Measurements from ENCODE around the gene PLA2G4A.
"Not testable (repeated sequence)": the region's sequence is repeated elsewhere in the genome, so short reads cannot be mapped to it uniquely, and the experiment has no call there.

Gene PLA2G4A

GRCh38 chr1:186921386-186921785, 92.6 kb downstream of the PLA2G4A start:
- DNase-seq (ENCODE audit: low read depth, low spot score), result not testable (repeated sequence)

DNA sequence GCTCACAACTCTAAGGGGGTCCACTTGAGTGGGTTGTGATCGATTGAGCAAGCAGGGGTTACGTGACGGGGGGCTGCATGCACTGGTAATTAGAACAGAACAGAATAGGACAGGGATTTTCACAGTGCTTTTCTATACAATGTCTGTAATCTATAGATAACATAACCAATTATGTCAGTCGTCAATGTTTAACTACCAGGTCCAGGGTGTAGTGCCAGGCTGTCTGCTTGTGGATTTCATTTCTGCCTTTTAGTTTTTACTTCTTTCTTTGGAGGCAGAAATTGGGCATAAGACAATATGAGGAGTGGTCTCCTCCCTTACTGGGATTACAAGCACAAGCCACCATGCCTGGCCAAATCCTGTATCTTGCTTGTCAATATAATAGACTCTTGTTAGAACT, 94.1 kb downstream of the PLA2G4A start:
- not testable (repeated sequence) for DNase-seq (ENCODE audit: low read depth, low spot score)

DNA sequence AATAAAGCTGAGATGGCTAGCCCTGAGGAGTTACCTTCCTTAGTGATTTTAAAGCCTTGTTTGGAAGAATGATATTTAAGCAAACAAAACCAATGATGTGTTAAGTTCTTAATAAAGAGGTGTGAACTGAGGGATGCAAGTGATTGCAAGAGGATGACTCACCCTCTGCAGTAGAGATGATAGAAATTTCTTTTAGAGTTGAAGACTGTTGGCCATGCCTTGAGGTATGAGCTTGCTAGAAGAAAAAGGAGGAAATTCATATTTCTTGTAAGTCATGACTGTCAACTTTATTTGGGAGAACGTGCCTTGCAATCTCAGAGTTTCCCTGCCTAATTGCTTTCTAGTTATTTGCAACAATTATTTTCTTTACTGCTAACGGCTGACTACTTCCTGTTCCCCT, 94.7 kb downstream of the PLA2G4A start:
- no peak for DNase-seq (ENCODE audit: low read depth, low spot score)

DNA sequence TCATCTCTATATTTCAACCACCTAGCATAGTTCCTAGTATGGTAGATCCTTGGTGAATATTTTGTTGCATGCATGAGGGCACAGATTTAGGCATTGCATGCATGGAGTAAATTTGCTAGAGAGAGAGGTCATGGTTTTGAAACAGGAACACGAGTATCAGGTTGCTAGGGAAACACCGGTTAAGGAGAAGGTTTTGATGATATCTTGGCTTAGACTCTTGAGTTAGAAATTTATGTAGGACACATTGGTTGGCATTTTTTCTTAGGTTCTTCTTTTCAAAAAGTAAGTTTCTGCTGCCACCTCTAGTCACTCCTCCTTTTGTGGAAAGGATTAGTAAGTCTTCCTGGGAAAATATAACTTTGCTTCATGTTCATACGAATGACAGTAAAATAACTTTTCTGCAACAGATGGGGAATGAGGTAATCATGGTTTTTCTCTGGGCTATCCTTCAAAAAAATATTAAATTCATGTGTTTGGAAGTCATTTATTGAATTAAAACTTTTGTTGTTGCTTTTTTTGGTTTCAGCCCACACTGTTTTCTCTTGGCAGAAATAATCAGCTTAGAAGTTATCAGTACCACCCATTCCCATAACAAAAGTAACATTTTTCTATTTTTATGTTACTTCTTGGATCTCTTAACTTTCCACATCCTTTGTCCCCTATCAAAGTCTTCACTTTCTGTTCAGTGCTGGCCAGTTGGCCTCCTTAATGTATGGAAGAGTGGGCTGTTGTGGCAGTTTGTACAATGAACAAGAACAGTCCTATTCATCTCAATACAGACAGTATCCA, 97.3 kb downstream of the PLA2G4A start:
- DNase-seq (ENCODE audit: low read depth, low spot score), result no peak

DNA sequence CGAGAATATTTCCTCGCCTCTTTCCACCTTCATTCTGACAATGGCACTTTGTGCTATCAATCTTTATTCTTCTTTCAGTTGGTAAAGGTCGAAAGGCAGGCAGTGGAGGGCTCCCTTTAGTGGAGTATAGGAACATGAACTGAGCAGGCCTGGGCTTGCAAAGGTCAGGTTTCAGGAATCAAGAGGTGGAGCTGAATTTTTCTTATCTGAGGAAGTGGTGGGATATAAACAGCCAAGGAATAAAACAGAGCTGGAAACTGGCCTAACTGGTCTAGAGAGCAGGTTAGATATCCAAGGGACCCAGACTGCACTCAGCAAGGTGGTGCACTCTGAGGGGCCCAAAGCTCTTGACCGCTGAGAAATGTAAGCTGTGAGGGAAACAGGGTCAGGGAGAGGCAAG, 99.1 kb downstream of the PLA2G4A start:
- DNase-seq (ENCODE audit: low read depth, low spot score), result no peak

DNA sequence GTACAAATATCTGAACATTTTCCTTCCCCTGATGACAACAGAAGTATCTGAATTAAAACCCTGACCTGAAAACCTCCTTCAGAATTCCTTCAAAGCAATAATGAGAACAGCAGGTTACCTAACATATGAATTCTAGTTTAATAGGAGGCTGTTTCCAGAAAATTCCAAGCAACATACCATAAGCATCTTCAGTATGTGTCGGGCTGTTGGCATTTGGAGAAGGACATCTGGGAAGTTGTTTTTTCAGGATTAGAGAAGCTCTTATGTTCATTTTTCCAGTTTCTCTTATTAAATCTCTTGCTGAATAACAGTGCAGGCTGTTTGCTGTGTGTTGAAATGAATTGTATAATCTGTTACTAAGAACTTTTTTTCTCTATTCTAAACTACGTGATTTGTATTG, 101.5 kb downstream of the PLA2G4A start:
- no peak for DNase-seq (ENCODE audit: low read depth, low spot score)

GRCh38 chr1:186937016-186937670, 108.4 kb downstream of the PLA2G4A start:
- no peak for DNase-seq (ENCODE audit: low read depth, low spot score)

DNA sequence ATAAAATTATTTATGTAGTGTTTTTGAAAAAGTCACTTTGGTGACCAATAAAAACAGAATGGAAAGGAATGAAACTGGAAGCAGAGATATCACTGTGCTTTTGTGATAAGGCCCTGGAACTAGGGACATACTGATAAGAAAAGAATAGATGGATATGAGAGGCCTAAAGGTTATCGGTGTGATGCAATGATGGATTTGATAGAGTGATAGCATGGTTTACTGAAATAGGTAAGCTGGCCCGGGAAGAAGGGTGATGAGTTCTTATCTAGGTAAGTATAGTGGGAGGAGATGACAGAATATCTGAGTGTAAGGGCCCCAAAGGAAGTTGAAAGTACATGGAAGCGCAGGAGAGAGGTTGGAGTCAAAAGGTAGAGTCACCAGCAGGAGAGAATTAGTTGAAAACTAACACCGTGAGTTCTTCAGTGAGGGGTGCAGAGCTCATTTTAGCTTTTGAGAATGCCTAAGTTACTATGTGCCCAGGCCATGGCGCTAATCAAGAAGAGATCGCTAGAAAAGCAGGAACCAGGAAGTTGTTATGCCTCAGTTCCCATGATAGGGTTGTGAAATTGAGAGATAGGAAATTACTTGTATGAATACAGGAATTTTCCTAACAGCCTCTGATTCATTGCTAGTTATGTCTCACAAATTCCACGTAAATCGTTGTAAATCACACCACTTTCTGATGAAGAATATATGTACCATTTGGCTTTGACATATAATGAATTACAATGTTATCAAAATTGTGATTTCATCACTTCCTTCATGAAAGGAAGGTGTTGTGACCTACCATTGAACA, 115.3 kb downstream of the PLA2G4A start:
- no peak for DNase-seq (ENCODE audit: low read depth, low spot score)

DNA sequence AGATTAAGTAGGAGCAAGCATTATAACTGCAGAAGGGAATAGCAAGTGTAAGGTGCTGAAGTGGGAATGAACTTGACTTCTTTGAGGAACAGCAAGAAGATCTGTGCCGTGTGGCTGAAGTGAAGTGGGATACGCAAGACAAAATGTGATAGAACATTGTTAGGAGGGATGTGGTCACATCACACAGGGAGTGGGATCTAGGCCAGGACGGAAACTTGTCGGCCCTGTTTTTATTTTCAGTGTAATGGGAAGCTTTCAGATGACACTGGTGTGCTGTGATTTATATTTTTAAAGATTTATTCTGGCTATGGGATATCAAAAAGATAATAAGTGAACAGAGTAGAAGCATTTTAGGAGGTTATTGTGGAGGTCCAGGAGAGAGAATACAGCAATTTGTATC, 116.4 kb downstream of the PLA2G4A start:
- DNase-seq (ENCODE audit: low read depth, low spot score), result no peak

GRCh38 chr1:186948535-186948934, 119.8 kb downstream of the PLA2G4A start:
- DNase-seq (ENCODE audit: low read depth, low spot score), result no peak

DNA sequence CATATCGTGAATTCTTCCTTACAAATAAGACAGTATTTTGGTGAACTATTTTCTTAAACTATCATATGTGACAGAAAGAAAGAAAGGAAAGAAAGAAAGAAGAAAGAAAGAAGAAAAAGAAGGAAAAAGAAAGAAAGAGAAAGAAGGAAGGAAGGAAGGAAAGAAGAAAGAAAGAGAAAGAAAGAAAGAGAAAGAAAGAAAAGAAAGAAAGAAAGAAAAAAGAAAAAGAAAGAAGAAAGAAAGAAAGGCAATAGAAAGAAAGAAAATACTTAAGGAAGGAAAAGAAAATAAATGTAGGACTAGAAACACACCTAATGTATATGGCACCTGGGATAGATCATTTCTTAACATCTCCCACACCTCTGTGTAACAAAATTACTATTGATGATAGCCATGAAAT, 120.4 kb downstream of the PLA2G4A start:
- no peak for DNase-seq (ENCODE audit: low read depth, low spot score)

- DNase-seq (ENCODE audit: low read depth, low spot score), result no peak
Measured at GRCh38 chr1:186950547-186950946, 121.8 kb downstream of the PLA2G4A start.

- DNase-seq (ENCODE audit: low read depth, low spot score), result no peak
Measured at GRCh38 chr1:186953876-186954275, 125.1 kb downstream of the PLA2G4A start.

- no peak for DNase-seq (ENCODE audit: low read depth, low spot score)
Measured at GRCh38 chr1:186957314-186957713, 128.6 kb downstream of the PLA2G4A start.

DNA sequence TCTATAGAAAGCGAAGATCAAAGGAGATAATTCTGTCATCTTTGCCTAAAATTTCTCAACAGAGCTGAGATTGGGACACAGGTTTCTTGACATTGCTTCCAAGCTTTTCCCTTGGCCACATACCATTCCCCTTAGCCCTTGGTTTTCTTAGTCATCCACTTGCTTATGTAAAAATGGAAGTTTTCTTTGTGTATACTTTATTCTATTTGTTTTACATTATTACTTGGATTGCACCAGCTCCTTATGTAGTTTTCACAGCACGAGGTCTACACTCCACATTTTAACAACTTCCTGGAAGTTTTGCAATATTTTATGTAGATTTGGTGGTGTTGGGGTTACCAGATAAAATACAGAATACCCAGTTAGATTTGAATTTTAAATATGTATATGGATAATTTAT, 129.8 kb downstream of the PLA2G4A start:
- DNase-seq (ENCODE audit: low read depth, low spot score), result no peak

DNA sequence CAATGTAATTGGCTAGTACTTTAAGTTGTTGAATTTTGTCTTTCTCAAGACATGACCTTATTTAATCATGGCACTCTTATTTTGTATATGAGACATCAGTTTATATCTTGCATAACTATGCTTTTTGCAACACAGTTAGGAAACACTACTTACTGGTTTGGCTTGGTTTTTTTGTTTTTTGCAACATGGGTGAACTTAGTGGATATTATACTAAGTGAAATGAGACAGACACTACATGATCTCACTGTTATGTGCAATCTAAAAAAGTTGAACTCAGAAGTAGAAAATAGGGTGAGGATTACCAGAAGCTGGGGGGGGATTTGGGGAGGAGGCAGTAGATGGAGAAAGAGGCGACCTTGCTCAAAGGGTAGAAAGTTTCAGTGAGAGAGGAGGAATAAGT, 132.1 kb downstream of the PLA2G4A start:
- no peak for DNase-seq (ENCODE audit: low read depth, low spot score)

DNA sequence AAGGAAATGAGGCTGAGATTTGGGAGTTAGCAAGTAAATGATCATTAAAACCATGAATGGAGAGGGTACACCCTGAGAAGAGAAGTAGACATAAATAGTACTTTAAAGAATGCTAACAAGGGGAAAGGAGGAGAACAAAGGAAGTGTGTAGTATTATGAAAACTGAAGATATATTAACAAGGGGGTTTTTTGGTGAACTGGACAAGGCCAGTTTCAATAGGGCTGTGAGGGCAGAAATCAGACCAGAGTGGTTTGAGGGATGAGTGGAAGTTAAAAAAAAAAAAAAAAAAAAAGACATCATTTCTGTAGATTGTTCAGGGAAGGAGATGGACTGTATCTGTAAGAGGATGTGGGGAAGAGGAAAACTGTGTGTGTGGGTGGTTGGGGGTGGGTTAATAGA, 137.1 kb downstream of the PLA2G4A start:
- no peak for DNase-seq (ENCODE audit: low read depth, low spot score)

DNA sequence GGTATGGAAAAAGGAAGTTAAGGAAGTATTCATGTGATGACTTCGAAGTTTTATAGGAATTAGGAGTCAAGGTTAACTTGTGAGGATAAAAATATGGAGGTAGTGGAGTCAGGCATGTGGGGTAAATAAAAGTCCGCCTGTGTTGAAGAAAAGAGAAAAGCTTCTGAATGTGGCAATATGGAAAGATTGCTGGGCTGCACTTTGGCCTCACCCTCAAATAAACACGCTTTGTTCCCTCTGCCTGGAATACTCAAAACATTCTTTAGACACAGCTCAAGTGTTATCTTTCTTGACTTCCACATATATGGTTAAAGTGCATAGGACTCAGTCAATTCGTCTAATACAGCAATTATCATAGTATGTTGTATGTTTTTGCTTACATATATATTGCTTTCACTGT, 137.7 kb downstream of the PLA2G4A start:
- no peak for DNase-seq (ENCODE audit: low read depth, low spot score)

DNA sequence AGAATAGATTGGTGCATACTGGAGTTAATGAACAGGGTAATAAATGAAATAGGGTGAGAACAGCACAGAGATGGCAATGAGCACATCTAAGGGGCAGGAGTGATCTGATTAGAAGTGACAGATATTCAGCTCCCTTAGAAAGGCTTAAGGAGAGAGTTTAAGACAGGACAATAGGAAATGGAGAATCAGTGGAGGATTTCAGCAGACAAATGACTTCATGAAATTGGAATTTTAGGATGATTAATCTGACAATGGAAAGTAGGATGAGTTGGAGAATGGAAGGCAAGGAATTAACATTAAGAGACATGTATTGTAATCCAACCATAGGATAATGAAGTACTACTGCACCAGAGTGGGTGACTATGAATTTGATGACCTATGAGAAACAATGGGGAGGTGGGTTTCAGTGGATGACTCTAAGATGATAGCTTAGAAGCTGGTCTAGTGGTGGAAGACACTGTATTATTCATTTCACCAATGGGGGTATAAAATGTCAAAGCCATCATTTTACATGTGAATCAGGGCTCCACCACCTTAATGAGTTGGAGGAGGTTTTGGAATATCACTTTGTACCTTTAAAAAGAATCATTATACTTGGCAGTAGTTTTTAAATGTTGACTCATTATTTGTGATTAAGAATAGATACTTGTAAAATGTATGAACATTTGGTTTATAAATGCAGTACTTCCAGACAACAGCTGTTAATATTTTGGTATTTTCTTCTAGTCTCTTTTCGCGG, 139.1 kb downstream of the PLA2G4A start:
- no peak for DNase-seq (ENCODE audit: low read depth, low spot score)

- no peak for DNase-seq (ENCODE audit: low read depth, low spot score)
Measured at GRCh38 chr1:186974774-186975181, 146.0 kb downstream of the PLA2G4A start.

- no peak for DNase-seq (ENCODE audit: low read depth, low spot score)
Measured at GRCh38 chr1:186975220-186975619, 146.5 kb downstream of the PLA2G4A start.

DNA sequence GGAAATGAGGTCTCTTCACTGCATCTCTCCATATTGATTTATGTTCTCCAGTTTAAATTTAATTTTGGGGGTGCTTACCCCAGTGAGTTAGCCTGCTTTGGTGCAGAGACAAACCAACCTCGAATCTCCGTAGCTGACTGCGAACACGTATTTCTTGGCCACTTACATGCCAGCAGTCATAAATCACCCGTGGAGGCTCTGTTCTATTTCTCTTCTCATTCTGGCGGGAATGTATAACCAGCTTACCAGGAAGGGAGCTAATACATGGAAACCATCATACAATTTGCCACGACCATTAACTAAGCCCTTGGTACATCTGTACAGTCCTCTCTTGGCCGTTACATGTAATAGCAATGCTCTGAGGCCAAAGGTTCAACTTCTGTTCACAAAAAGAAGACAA, 148.0 kb downstream of the PLA2G4A start:
- no peak for DNase-seq (ENCODE audit: low read depth, low spot score)
